GM19351 (cell line): ENCODE data around the gene SEMA3D.

ENCODE experiments used
- ATAC-seq: cut with Tn5 transposase; IDR thresholded peaks from one replicate; pipeline ENCODE4 v1.9.1; 2021; ENCODE audit warnings: mild to moderate bottlenecking, moderate library complexity; ENCODE audit not compliant: unreplicated experiment

The SEMA3D gene

GRCh38 chr7:85039196-85039923, 147.5 kb downstream of the SEMA3D start:
- ATAC-seq = peak; percentile 91

- no peak for ATAC-seq
These were observed 148.4 kb downstream of the SEMA3D start for GRCh38 chr7:85038466-85038865.

GRCh38 chr7:85033263-85033662, 153.6 kb downstream of the SEMA3D start:
- ATAC-seq = peak; percentile 56

- no peak for ATAC-seq
These were observed 155.4 kb downstream of the SEMA3D start for GRCh38 chr7:85031475-85031874.

GRCh38 chr7:85030893-85031292, 156.0 kb downstream of the SEMA3D start:
- ATAC-seq = peak; percentile 65

GRCh38 chr7:85025312-85025756, 161.5 kb downstream of the SEMA3D start:
- peak; percentile 71 for ATAC-seq

GRCh38 chr7:85023916-85024315, 162.9 kb downstream of the SEMA3D start:
- ATAC-seq = no peak

GRCh38 chr7:85023066-85023712, 163.7 kb downstream of the SEMA3D start:
- ATAC-seq = peak; percentile 38

GRCh38 chr7:85022064-85022697, 164.7 kb downstream of the SEMA3D start:
- ATAC-seq = no peak

GRCh38 chr7:85021101-85021704, 165.7 kb downstream of the SEMA3D start:
- no peak for ATAC-seq

GRCh38 chr7:85019778-85020177, 167.1 kb downstream of the SEMA3D start:
- no peak for ATAC-seq

- ATAC-seq = no peak
These were observed 167.7 kb downstream of the SEMA3D start for GRCh38 chr7:85019176-85019575.

- no peak for ATAC-seq
These were observed 168.4 kb downstream of the SEMA3D start for GRCh38 chr7:85018498-85018897.

- no peak for ATAC-seq
These were observed 170.6 kb downstream of the SEMA3D start for GRCh38 chr7:85016286-85016685.

GRCh38 chr7:85014936-85015660, 171.8 kb downstream of the SEMA3D start:
- no peak for ATAC-seq

- no peak for ATAC-seq
These were observed 175.7 kb downstream of the SEMA3D start for GRCh38 chr7:85011127-85011526.

- no peak for ATAC-seq
These were observed 176.6 kb downstream of the SEMA3D start for GRCh38 chr7:85010306-85010705.

GRCh38 chr7:85006754-85007153, 180.1 kb downstream of the SEMA3D start:
- ATAC-seq = no peak

GRCh38 chr7:85004402-85004801, 182.5 kb downstream of the SEMA3D start:
- ATAC-seq = no peak

GRCh38 chr7:85001495-85002345, 185.1 kb downstream of the SEMA3D start:
- no peak for ATAC-seq
